ENCODE results near the gene MSRB2.

MSRB2 gene

GRCh38 chr10:23111517-23112286, 16.3 kb downstream of the MSRB2 start:
- DNase-seq (ENCODE audit: low read depth in 2 of 2): no peak

DNA sequence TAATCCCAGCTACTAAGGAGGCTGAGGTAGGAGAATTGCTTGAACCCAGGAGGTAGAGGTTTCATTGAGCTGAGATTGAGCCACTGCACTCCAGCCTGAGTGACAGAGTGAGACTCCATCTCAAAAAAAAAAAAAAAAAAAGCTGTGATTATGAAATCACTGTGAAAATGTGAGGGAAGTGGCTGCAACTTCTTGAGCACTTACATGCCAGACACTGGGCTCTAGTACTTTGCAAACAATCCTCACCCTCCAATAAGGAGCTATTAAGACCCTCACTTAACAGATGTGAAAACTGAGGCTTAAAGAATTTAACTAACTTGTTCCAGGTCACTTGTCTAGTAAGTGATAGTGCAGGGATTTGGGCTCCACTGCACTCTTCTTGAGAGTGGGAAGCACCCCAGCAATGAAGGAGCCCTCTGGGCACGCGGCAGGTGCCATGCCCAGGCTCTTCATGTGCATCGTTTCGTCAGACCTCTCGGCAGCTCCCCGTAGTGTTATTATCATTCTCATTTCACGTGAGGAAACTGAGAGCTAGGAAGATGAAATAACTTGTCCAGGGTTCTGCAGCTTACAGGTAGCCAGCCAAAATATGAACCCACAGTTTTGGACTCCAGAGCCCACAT, 19.0 kb downstream of the MSRB2 start:
- DNase-seq (ENCODE audit: low read depth in 2 of 2): no peak

DNA sequence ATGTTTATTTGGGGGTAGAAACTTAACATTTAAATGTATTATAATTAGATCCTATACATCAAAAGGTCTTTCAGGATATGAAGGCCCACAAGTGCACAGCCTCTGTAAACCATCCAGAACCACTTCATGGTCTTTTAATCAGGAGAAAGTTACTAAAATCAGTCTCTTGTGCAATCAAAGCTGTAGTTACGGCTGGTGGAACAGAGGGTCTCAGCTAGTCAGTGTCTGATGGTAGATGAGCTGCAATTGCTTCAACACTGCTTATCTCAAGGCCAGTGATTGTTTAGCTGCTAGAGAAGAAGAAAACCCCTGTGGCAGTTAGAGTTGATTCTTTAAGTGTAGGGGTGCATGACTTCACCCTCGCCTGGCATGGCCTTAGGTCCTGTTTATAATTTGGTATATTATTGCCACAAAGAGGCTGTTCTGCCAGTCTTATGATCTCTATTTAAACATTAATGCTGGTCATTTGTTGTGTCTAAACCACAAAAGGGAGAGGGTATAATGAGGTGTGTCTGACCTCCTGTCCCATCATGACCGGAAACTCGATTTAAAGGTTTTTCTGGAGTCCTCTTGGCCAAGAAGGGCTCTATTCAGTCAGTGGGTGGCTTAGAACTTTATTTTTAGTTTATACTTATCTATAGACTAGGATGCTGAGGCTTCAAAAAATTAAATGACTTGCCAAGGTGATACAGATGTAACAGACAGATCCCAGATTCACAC, 21.3 kb downstream of the MSRB2 start:
- no peak for DNase-seq (ENCODE audit: low read depth in 2 of 2)

DNA sequence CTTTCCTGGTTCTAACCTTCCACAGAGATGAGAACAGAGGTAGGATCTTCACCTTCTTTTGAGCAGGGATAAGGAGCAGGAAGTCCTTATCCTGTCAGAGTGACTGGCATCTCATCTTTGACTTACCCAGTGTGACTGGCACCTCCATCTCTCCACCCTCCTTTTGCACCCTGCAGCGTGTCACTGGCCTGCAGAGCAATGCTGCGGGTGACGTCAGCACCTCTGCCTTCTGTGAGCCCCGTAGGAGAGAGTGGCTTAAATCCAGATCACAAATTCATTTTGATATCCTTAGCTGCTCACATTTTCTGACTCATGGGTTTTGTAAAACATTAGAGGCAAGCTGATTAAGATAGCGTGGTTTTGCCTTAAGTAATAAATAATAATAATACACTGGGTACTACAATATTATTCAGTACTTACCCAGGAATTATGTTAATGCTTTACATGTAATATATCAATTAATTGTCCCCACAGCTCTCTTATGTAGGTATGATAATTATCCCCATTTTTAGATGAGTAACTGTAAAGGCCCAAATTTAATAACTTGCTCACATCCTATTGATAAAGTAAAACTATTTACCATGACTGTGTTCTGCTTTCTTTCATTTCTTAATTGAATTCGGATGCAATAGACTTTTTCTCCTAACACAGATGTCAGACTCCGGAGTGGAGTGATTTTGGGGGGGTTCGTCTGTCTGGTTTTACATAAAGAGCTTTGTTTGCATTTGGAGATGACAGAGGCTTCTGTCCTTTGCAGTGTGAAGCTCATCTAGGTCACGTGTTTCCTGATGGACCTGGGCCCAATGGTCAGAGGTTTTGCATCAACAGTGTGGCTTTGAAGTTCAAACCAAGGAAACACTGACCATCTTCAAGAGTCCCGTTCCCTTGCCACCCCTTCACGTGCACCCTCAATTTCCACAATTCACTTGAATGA, 24.9 kb downstream of the MSRB2 start:
- DNase-seq (ENCODE audit: low read depth in 2 of 2): no peak

- DNase-seq (ENCODE audit: low read depth in 2 of 2): no peak
Observed at GRCh38 chr10:23121135-23121534, 25.8 kb downstream of the MSRB2 start.

DNA sequence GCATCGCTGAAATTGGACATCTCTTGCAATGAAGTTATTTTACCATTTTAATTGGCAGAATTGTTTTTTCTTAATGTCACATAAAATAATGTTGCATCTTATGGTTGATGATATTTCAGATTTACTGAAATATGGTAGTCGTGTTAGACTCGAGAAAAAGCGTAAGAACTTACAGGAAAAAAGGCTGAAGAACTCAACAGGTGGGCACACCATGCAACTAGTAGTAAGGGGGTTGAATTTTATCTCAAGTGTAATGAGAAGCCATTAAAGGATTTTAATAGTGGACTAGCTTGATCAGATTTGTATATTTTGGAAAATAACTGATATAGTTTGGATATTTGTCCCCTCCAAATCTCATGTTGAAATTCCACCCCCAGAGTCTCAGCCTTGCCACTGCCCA, 41.1 kb downstream of the MSRB2 start:
- no peak for DNase-seq (ENCODE audit: low read depth in 2 of 2)

GRCh38 chr10:23139677-23140076, 44.3 kb downstream of the MSRB2 start:
- DNase-seq (ENCODE audit: low read depth in 2 of 2): no peak

- no peak for DNase-seq (ENCODE audit: low read depth in 2 of 2)
Observed at GRCh38 chr10:23141995-23142394, 46.6 kb downstream of the MSRB2 start.

- DNase-seq (ENCODE audit: low read depth in 2 of 2): no peak
Observed at GRCh38 chr10:23146258-23146657, 50.9 kb downstream of the MSRB2 start.

- DNase-seq (ENCODE audit: low read depth in 2 of 2): no peak
Observed at GRCh38 chr10:23147035-23147434, 51.7 kb downstream of the MSRB2 start.

DNA sequence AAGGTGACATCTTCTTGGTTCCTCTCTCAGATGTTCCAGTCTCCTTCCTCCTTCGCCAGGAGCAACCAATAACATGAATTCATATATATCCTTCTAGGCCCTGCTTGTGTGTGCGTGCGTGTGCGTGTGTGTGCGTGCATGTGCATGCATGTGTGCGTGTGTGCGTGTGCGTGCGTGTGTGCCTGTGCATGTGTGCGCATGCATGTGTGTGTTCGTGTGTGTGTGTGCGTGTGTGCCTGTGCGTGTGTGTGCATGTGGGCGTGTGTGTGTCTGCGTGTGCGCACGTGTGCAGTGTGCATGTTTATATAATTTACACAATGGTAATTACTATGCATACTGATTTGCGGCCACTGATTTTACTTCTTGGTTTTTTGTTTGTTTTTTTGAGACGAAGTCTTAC, 52.8 kb downstream of the MSRB2 start:
- DNase-seq (ENCODE audit: low read depth in 2 of 2): no peak

GRCh38 chr10:23150091-23150490, 54.7 kb downstream of the MSRB2 start:
- no peak for DNase-seq (ENCODE audit: low read depth in 2 of 2)

DNA sequence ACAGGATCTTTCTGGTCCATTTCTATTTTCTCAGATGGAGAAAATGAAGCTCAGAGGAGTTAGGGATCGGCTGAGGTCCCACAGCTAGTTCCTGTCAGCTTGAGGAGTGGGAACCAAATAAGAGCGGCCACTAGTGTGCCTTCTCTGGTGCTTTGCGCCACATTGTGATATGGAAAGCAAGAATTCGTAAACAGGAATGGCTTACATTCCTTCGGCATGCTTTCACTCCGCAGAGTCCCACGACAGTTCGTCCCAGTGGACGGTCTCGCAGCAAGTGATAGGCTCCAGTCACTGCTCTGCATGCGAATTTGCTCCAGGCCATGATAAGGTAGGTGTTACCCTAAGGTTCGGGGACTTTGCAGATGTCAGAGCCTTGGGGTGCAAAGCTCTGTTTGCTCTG, 55.2 kb downstream of the MSRB2 start:
- DNase-seq (ENCODE audit: low read depth in 2 of 2): no peak

DNA sequence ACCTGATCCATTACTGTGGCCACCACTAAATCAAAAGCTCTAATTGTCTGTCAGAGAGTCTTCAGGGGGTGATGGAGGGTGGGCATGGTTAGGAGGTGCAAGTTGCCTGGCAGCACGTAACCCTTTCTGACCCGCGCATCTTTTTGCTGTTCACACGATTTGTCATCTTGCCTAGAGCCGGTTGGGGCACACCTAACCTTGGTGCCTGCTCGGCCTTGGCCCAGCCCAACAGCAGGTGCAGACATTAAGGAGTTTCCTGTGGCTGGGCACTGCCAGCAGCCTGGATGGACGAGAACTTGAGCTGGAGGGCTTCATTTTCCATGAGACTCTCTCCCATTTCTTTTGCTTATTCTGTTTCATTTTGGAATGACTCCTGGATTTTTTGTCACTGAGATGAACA, 55.7 kb downstream of the MSRB2 start:
- no peak for DNase-seq (ENCODE audit: low read depth in 2 of 2)

DNA sequence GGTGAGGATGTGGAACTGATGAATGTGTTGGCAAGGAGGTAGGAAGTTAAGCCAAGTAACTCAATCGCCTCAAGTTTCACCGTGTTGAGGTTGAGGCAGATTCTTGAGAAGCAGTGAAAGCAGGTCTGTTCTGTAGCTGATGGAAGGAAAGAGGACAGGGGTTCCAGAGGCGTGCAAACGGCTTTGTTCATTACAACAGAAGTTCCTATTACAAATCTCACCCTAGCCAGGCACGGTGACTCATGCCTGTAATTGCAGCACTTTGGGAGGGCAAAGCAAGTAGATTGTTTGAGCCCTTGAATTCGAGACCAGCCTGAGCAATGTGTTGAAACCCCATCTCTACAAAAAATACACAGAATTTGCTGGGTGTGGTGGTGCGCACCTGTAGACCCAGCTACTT, 59.8 kb downstream of the MSRB2 start:
- DNase-seq (ENCODE audit: low read depth in 2 of 2): no peak

GRCh38 chr10:23156447-23157150, 61.2 kb downstream of the MSRB2 start:
- no peak for DNase-seq (ENCODE audit: low read depth in 2 of 2)

DNA sequence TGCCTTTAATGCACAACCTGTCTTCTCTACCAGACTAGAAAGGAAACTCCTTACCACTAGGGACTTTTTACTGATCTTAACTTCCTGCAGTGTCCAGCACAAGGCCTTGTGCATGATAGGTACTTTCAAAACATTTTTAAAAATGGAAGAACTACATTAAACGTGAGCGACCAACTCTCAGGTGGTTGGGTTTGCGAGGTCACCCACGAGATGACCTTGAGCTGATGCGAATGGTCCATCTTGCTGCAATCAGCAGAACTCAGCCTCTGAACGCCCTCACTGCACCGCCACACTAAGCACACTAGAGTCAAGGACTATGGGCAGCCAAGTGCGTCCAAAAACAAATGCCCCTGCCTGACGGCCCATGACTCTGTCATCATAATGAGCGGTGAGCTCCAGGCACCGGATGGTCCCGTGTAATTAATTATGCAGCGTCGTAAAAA, 61.9 kb downstream of the MSRB2 start:
- no peak for DNase-seq (ENCODE audit: low read depth in 2 of 2)

DNA sequence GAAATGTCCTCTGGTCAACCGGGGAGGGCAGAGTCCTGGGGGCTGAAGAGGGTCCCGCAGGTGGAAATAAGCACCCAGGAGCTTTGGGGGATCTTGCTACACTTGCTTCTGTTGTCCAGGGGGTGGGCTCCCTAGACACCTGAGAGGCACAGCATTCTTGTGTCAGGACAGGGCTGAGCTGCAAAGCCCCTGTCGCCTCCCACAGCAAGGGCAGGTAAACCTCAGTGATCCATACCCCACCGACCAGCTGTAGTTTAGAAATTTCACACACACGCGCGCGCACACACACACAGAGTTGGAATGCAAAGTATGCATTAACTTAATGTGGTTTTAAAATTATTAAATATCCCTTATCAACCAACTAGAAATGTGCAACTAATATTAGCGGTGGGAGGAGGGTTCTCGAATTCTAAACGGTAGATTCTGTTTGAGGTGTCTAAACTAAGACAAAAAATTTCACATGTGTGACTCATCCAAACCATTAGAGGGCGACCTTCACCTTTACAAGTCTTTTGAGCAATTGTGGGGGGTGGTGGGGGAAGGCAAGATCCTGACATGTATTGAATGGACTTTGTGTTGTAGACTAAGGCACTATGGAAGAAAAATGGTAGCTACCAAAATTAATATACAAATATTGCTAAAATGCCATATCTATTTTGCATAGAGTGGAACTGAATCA, 62.5 kb downstream of the MSRB2 start:
- DNase-seq (ENCODE audit: low read depth in 2 of 2): no peak

DNA sequence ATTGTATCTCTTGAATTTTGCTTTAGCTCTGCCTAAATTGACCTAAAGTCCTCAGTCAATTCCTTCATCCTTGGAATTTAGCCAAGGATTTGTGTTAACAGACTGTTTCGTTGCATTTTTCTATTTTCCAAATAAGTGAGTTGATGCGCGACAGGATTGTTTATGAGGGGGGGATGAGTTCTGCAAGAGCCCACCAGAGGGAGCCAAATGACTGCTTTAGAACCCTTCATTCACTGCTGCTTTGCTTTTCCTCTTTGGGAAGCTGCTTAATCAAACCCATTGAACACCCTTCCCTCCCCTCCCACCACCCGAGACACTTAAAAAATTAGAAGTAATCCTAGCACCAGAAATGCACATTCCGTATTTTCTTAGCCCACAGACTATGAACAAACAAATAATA, 63.0 kb downstream of the MSRB2 start:
- peak in 1 of 2 donors; percentile 1 for DNase-seq (ENCODE audit: low read depth in 2 of 2)

- DNase-seq (ENCODE audit: low read depth in 2 of 2): no peak
Observed at GRCh38 chr10:23171232-23171876, 76.0 kb downstream of the MSRB2 start.

All from activated CD8-positive, alpha-beta memory T cell treated with anti-CD3 and anti-CD28 coated beads for 4 hours (primary cell).